Bronchial epithelial cell (primary cell): ENCODE measurements around the gene MRC1. TPM values are rescaled to one million over a fixed set of nuclear protein-coding genes. Genes with fewer than 3 reads are reported as not detected.

ENCODE experiments used
- DNase-seq: peaks from one replicate; pipeline ENCODE4 v3.0.0-alpha.2; 2010; ENCODE audit warnings: low read depth
- FAIRE-seq: peaks from 2 replicates; lab custom pipeline; 2011; peaks lifted over from hg19 to GRCh38; lab: Jason Lieb, UNC
- H3K27me3 ChIP-seq: 2 replicates; pipeline ENCODE4 v1.5.1; 2011; ENCODE audit warnings: low read length; ENCODE audit not compliant: control insufficient read depth, insufficient read depth
- H3K36me3 ChIP-seq: 2 replicates; pipeline ENCODE4 v1.5.1; 2011; ENCODE audit warnings: low read length; ENCODE audit not compliant: control insufficient read depth, insufficient read depth
- H3K4me3 ChIP-seq: 2 replicates; pipeline ENCODE4 v1.5.1; 2011; ENCODE audit warnings: mild to moderate bottlenecking, low read depth, low read length, control low read depth
- total RNA-seq: library from RNA; depleted of rRNA; stranded (reverse); fragments of >200 nt; gene quantifications from 2 replicates; pipeline ENCODE4 v1.2.1, GENCODE V29; 2014
- TF ChIP-seq, protein P1 (sequence below): IDR thresholded peaks from 2 replicates; pipeline ENCODE4 v1.5.1; 2011; ENCODE audit warnings: mild to moderate bottlenecking, moderate library complexity, low read length, control low read depth, inconsistent platforms; ENCODE audit not compliant: insufficient read depth, severe bottlenecking

The MRC1 gene
- total RNA-seq, 1 donor from 2014 or later = under 0.01 TPM

DNA sequence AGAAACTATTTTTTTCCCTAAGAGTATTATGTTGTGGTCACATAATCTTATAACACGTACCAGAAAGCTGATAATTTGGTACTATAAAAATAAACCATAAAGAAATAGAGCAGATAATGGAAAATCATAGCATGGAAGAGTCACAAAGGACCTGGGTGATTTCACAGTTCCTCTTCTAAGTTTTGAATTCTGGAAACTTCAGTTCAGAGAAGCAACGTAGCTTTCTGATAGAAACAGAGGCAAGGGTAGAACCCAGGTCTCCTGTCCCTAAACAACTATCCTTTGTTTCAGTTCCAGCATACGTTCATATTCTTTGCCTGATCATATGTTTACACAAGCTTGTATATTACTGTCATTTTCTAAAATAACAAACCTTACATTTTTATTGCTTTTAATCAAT lies 47.9 kb downstream of the MRC1 start:
- Histone ChIP-seq H3K27me3 (no peaks in the 10 kb centered on the region), H3K4me3 (no peak overlapping the region), H3K36me3 (no peaks in the 10 kb centered on the region)
- TF ChIP-seq, protein P1, sequence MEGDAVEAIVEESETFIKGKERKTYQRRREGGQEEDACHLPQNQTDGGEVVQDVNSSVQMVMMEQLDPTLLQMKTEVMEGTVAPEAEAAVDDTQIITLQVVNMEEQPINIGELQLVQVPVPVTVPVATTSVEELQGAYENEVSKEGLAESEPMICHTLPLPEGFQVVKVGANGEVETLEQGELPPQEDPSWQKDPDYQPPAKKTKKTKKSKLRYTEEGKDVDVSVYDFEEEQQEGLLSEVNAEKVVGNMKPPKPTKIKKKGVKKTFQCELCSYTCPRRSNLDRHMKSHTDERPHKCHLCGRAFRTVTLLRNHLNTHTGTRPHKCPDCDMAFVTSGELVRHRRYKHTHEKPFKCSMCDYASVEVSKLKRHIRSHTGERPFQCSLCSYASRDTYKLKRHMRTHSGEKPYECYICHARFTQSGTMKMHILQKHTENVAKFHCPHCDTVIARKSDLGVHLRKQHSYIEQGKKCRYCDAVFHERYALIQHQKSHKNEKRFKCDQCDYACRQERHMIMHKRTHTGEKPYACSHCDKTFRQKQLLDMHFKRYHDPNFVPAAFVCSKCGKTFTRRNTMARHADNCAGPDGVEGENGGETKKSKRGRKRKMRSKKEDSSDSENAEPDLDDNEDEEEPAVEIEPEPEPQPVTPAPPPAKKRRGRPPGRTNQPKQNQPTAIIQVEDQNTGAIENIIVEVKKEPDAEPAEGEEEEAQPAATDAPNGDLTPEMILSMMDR = no peak
- no peak for FAIRE-seq
- DNase-seq = no peak

DNA sequence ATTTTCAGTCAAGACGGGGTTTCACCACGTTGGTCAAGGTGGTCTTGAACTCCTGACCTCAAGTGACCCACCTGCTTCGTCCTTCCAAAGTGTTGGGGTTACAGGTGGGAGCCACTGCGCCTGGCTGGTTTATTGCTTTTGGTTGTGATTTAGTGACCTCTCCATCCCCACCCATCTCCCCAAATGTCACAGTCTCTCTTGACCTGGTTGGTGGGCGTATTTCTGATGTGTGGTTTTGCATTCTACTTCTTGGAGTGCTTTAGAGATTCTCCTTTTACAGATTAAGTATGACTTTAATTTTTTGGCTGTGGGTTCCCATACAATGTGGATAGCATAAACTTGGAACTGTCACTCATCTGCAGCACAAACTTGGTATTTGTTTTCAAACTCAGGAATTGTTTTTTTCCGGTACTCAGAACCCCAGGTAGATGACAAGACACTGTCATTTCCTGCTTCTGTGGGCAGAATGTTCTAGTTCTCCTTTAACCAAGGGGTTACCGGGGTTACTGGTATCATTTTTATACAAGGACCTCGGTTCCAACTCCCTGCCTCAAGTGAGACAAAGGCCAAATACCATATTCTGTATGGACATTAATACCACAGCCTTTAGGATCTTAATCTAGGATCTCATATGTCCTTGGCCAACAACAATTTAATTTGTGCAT lies 50.5 kb downstream of the MRC1 start:
- H3K4me3 ChIP-seq = no peak overlapping the region
- no peaks in the 10 kb centered on the region for H3K36me3 ChIP-seq
- DNase-seq = no peak
- H3K27me3 ChIP-seq = no peaks in the 10 kb centered on the region
- TF ChIP-seq, protein P1 = no peak
- no peak for FAIRE-seq

DNA sequence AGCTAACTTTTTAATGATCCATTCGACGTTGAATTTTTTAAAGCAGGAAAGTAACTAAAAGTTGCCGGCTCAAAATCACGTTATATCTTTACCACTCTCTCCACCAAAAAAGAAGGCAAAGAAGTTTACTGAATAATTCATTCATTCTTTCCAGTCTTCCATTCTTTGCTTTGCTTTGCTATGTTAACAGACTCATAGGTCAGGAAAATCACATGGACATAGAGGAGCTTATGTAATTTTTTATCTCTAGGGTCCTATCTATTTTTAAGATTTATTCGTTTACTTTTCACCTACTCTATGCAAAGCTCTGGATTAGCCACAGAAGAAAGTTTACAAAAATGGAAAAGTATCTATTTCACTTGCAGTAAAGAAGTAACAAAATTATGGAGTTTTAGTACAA lies 52.6 kb downstream of the MRC1 start:
- no peak overlapping the region for H3K4me3 ChIP-seq
- TF ChIP-seq, protein P1 = no peak
- H3K36me3 ChIP-seq = no peaks in the 10 kb centered on the region
- FAIRE-seq (no peak), DNase-seq (no peak)
- no peaks in the 10 kb centered on the region for H3K27me3 ChIP-seq

DNA sequence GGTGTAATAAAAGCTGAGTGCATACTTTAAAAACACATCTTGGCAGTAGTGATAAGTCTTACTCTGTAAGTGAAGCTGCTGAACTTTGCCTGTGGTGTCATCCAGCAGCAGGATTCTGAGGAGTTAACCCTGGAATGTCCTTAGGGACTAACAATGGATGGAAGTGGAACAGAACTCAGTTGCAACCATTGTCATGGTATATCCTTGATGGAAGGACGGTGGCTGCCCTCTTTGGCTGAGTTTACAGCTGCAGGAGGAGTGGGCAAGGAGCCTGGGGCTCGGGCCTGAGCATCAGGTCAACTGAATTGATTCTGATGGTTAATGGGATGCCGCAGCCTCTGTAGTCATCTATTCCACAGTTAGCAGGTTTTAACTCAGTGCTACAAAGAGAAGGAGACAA lies 56.2 kb downstream of the MRC1 start:
- TF ChIP-seq, protein P1 = no peak
- Histone ChIP-seq H3K27me3 (no peaks in the 10 kb centered on the region), H3K36me3 (no peaks in the 10 kb centered on the region), H3K4me3 (no peak overlapping the region)
- FAIRE-seq = no peak
- no peak for DNase-seq

DNA sequence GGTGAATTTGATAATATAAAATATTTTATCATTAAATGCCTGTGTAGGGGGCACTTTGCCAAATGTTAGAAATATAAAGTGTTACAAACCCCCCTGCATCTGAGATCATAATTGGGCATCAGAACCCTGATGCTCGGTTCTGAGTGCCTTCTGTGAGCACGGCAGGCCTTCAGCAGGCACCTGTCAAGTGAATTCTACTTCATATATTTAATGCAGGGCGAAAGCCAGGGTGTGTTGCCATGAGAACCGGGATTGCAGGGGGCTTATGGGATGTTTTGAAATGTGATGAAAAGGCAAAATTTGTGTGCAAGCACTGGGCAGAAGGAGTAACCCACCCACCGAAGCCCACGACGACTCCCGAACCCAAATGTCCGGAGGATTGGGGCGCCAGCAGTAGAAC lies 57.2 kb downstream of the MRC1 start:
- TF ChIP-seq, protein P1 = no peak
- Histone ChIP-seq H3K4me3 (no peak overlapping the region), H3K36me3 (no peaks in the 10 kb centered on the region), H3K27me3 (no peaks in the 10 kb centered on the region)
- no peak for DNase-seq
- no peak for FAIRE-seq

DNA sequence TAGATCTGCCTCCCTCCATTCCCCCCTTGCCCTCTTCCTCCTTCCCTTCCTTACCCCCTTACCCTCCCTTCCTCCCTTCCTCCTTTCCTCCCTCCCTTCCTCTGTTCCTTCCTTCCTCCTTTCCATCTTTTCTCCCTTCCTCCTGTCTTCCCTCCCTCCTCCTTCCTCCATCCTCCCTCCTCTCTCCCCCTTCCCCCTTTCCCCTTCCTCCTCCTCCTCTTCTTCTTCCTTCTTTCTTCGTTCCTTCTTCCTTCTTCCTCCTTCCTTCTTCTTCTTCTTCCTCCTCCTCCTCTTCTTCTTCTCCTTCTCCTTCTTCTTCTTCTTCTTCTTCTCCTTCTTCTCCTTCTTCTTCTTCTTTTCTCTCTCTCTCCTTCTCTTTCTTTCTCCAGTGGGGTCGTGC lies 57.9 kb downstream of the MRC1 start:
- TF ChIP-seq, protein P1 = no peak
- DNase-seq = no peak
- no peaks in the 10 kb centered on the region for H3K27me3 ChIP-seq
- no peak overlapping the region for H3K4me3 ChIP-seq
- FAIRE-seq = no peak
- H3K36me3 ChIP-seq = no peaks in the 10 kb centered on the region
